SU-DHL-6 (cell line): ENCODE measurements around the gene ANGPTL1.

ENCODE experiments used
- H2AFZ ChIP-seq: fragments of 200-600 bp; sonication (generic); 2 replicates; pipeline ENCODE4 v1.6.1; 2014; ENCODE audit warnings: low read depth, mild to moderate bottlenecking, moderate library complexity, mixed read lengths, antibody characterized with exemption, low read length; ENCODE audit not compliant: severe bottlenecking
- H3F3A ChIP-seq: fragments of 200-600 bp; shearing (Covaris generic); 2 replicates; pipeline ENCODE4 v1.6.0; 2016; ENCODE audit warnings: antibody characterized with exemption, mild to moderate bottlenecking; ENCODE audit not compliant: insufficient read depth
- H3K27ac ChIP-seq: fragments of 200-600 bp; sonication (generic); 2 replicates; pipeline ENCODE4 v1.5.1; 2016; ENCODE audit warnings: low read depth, mild to moderate bottlenecking, low read length, moderate library complexity, mixed read lengths
- H3K27me3 ChIP-seq: fragments of 200-600 bp; sonication (generic), shearing (Covaris generic); 2 replicates; pipeline ENCODE4 v1.6.0; 2014; ENCODE audit warnings: mild to moderate bottlenecking, low read length
- H3K36me3 ChIP-seq: fragments of 200-600 bp; sonication (generic); 2 replicates; pipeline ENCODE4 v1.6.1; 2014; ENCODE audit warnings: mild to moderate bottlenecking, low read length, mixed read lengths
- H3K4me2 ChIP-seq: fragments of 300-600, 200-600 bp; shearing (Covaris generic), sonication (generic); 2 replicates; pipeline ENCODE4 v1.6.0; 2014; ENCODE audit warnings: low read length, low read depth, mild to moderate bottlenecking; ENCODE audit not compliant: poor library complexity, severe bottlenecking
- H3K4me3 ChIP-seq: fragments of 200-600 bp; sonication (generic); 2 replicates; pipeline ENCODE4 v1.5.1; 2014; ENCODE audit warnings: antibody characterized with exemption, low read length, mild to moderate bottlenecking, mixed read lengths; ENCODE audit not compliant: insufficient read depth, poor library complexity, severe bottlenecking
- H3K79me2 ChIP-seq: fragments of 200-600 bp; sonication (generic); 2 replicates; pipeline ENCODE4 v1.6.1; 2014; ENCODE audit warnings: mild to moderate bottlenecking, low read length, moderate library complexity; ENCODE audit not compliant: insufficient read depth
- H3K9ac ChIP-seq: fragments of 200-600 bp; sonication (generic); 2 replicates; pipeline ENCODE4 v1.7.0; 2014; ENCODE audit warnings: mild to moderate bottlenecking, low read length
- H3K9me2 ChIP-seq: fragments of 200-600 bp; sonication (generic); replicated peaks from 2 replicates; pipeline ENCODE4 v1.6.1; 2014; ENCODE audit warnings: low read length; ENCODE audit not compliant: insufficient read depth
- H3K9me3 ChIP-seq: fragments of 200-600 bp; sonication (generic); 2 replicates; pipeline ENCODE4 v1.6.1; 2014; ENCODE audit warnings: low read length, mixed read lengths; ENCODE audit not compliant: insufficient read depth
- H4K20me1 ChIP-seq: fragments of 200-600 bp; sonication (generic); 2 replicates; pipeline ENCODE4 v1.6.1; 2014; ENCODE audit warnings: low read depth, mild to moderate bottlenecking, antibody characterized with exemption, low read length, moderate library complexity, mixed read lengths
- CTCF ChIP-seq: fragments of 200-600 bp; sonication (generic); IDR thresholded peaks from one replicate; pipeline ENCODE4 v1.5.1; 2017; ENCODE audit warnings: antibody characterized with exemption, mild to moderate bottlenecking, low read length, moderate library complexity; ENCODE audit not compliant: insufficient read depth, poor library complexity, severe bottlenecking
- EZH2phosphoT487 ChIP-seq: fragments of 200-600 bp; sonication (generic), shearing (Covaris generic); conservative IDR thresholded peaks from 2 replicates; pipeline ENCODE4 v1.6.1; 2018; ENCODE audit warnings: mild to moderate bottlenecking, antibody characterized with exemption, low read length, moderate library complexity, mixed read lengths

Gene ANGPTL1

DNA sequence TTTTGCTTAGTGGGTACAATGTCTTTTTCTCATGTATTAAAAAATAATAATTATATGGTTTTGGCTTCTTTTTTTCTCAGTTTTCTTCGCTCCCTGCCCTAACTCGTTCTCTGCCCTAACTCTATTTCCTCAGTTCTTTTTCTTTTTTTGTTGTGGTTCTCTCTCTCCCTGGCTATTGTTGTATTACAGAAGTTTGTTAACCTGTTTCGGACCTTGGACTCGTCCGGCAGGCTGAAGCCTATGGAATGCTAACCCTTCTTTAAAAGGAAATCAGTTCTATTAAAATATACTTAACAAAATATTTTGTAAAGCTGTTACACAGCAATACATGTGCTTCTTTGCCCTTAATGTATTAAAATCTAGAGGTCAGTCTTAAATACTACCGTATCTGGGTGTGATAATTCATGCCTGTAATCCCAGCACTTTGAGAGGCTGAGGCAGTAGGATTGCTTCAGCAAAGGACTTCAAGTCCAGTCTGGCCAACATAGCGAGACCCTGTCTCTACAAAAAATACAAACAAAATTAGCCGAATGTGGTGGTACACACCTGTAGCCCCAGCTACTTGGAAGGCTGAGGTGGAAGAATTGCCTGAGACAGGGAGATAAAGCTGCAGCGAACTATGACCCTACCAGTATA lies 64.1 kb downstream of the ANGPTL1 start:
- Histone ChIP-seq H3K4me3 (no peak overlapping the region), H3K9ac (no peak overlapping the region), H3F3A (no peaks in the 10 kb centered on the region), H3K27me3 (no peaks in the 10 kb centered on the region), H2AFZ (no peak overlapping the region), H3K9me2 (no peaks in the 10 kb centered on the region), H3K4me2 (no peak overlapping the region), H3K79me2 (peaks cover 42% of the 10 kb centered on the region), H3K36me3 (peaks cover 38% of the 10 kb centered on the region), H3K27ac (no peak overlapping the region), H4K20me1 (peaks cover 4% of the 10 kb centered on the region; the same call in 1 of the 2 replicates), H3K9me3 (peaks cover 3% of the 10 kb centered on the region; the same call in 1 of the 2 replicates)
- TF ChIP-seq EZH2phosphoT487 = no peak
- no peak for TF ChIP-seq CTCF

DNA sequence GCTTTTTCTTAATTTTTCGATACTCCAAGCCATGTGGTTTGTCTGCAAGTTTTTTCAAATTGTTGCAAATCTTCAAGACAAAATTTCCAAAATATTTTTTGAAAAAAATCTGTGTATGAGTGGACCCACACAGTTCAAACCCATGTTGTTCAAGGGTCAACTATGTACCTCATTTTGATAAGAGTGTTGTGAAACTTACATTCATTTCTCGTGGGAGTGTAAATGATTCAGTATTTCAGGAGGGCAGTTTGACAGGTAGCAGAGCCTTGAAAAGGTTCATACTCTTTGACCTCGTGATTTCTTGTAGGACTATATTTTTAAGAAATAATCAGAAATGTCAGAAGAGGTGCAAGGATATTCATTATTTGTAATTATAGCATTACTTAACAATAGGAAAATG lies 68.0 kb downstream of the ANGPTL1 start:
- Histone ChIP-seq H3K9me2 (no peaks in the 10 kb centered on the region), H3K79me2 (peaks cover 47% of the 10 kb centered on the region), H3K27ac (no peak overlapping the region), H3K4me3 (no peak overlapping the region), H3F3A (peaks cover 4% of the 10 kb centered on the region; the same call in 1 of the 2 replicates), H4K20me1 (peaks cover 4% of the 10 kb centered on the region; the same call in 1 of the 2 replicates), H3K9ac (no peak overlapping the region), H3K27me3 (no peaks in the 10 kb centered on the region), H3K9me3 (peaks cover 3% of the 10 kb centered on the region; the same call in 1 of the 2 replicates), H3K4me2 (no peak overlapping the region), H2AFZ (no peak overlapping the region), H3K36me3 (peaks cover 30% of the 10 kb centered on the region)
- TF ChIP-seq EZH2phosphoT487 = no peak
- TF ChIP-seq CTCF = no peak
